Loucy (cell line): ENCODE results near the gene BIRC3.
A peak's percentile ranks its signal among the peaks of the same experiment; 100 is the strongest.

Source experiments
- H2AFZ ChIP-seq: fragments of 200-600 bp; sonication (generic); 2 replicates; pipeline ENCODE4 v1.6.0; 2016; ENCODE audit warnings: antibody characterized with exemption, mild to moderate bottlenecking, low read length, moderate library complexity
- H3F3A ChIP-seq: fragments of 200-600 bp; 2 replicates; pipeline ENCODE4 v1.6.0; 2016; ENCODE audit warnings: antibody characterized with exemption, low read depth, mild to moderate bottlenecking
- H3K27me3 ChIP-seq: fragments of 200-600 bp; sonication (generic); 2 replicates; pipeline ENCODE4 v1.6.1; 2014; ENCODE audit warnings: low read length, mild to moderate bottlenecking; ENCODE audit not compliant: insufficient read depth, poor library complexity, severe bottlenecking
- H3K36me3 ChIP-seq: fragments of 200-600 bp; sonication (generic); 2 replicates; pipeline ENCODE4 v1.6.1; 2016; ENCODE audit warnings: low read length; ENCODE audit not compliant: insufficient read depth
- H3K4me1 ChIP-seq: fragments of 200-600 bp; sonication (generic); 2 replicates; pipeline ENCODE4 v1.5.1; 2014; ENCODE audit warnings: low read length, mild to moderate bottlenecking; ENCODE audit not compliant: insufficient read depth, poor library complexity, severe bottlenecking
- H3K4me2 ChIP-seq: fragments of 200-600 bp; sonication (generic); 2 replicates; pipeline ENCODE4 v1.6.0; 2014; ENCODE audit warnings: antibody characterized with exemption, low read length, low read depth, mild to moderate bottlenecking; ENCODE audit not compliant: poor library complexity, severe bottlenecking
- H3K4me3 ChIP-seq: fragments of 200-600 bp; sonication (generic); 2 replicates; pipeline ENCODE4 v1.5.1; 2014; ENCODE audit warnings: low read length, mild to moderate bottlenecking, mixed read lengths; ENCODE audit not compliant: poor library complexity, severe bottlenecking
- H3K79me2 ChIP-seq: fragments of 200-600 bp; sonication (generic); 2 replicates; pipeline ENCODE4 v1.6.1; 2014; ENCODE audit warnings: low read length; ENCODE audit not compliant: insufficient read depth
- H3K9ac ChIP-seq: fragments of 200-600 bp; sonication (generic); 2 replicates; pipeline ENCODE4 v1.6.0; 2014; ENCODE audit warnings: mild to moderate bottlenecking, low read depth, low read length, moderate library complexity; ENCODE audit not compliant: poor library complexity, severe bottlenecking
- H3K9me2 ChIP-seq: fragments of 200-600 bp; sonication (generic); replicated peaks from 2 replicates; pipeline ENCODE4 v1.6.1; 2016; ENCODE audit warnings: low read depth, low read length, mixed read lengths
- H3K9me3 ChIP-seq: fragments of 200-600 bp; sonication (generic); 2 replicates; pipeline ENCODE4 v1.6.1; 2014; ENCODE audit warnings: mild to moderate bottlenecking, antibody characterized with exemption, low read length, low read depth; ENCODE audit not compliant: insufficient read depth
- H4K20me1 ChIP-seq: fragments of 200-600 bp; sonication (generic); 2 replicates; pipeline ENCODE4 v1.6.0; 2014; ENCODE audit warnings: antibody characterized with exemption, low read length, mild to moderate bottlenecking; ENCODE audit not compliant: insufficient read depth, poor library complexity, severe bottlenecking
- CTCF ChIP-seq: fragments of 200-600 bp; sonication (generic); conservative IDR thresholded peaks from 2 replicates; pipeline ENCODE4 v1.5.1; 2014; ENCODE audit warnings: mild to moderate bottlenecking, antibody characterized with exemption, low read length
- EZH2phosphoT487 ChIP-seq: fragments of 200-600 bp; IDR thresholded peaks from 2 replicates; pipeline ENCODE4 v1.6.1; 2018; ENCODE audit warnings: antibody characterized with exemption, mild to moderate bottlenecking, moderate library complexity, borderline replicate concordance

BIRC3 gene

GRCh38 chr11:102306048-102306597, 11.2 kb upstream of the BIRC3 start:
- Histone ChIP-seq H3K4me1 (peaks cover 30% of the 10 kb centered on the region), H3K79me2 (no peaks in the 10 kb centered on the region), H2AFZ (no peak overlapping the region), H3K36me3 (no peaks in the 10 kb centered on the region), H3K4me2 (peak overlapping the region; percentile 54), H3K9me3 (no peaks in the 10 kb centered on the region; the same call in 1 of the 2 replicates), H3K9ac (no peak overlapping the region), H3F3A (no peaks in the 10 kb centered on the region), H3K27me3 (no peaks in the 10 kb centered on the region), H3K4me3 (no peak overlapping the region), H4K20me1 (no peaks in the 10 kb centered on the region), H3K9me2 (no peaks in the 10 kb centered on the region)
- no peak for TF ChIP-seq EZH2phosphoT487
- TF ChIP-seq CTCF: peak; percentile 41

GRCh38 chr11:102306817-102307726, 10.2 kb upstream of the BIRC3 start:
- Histone ChIP-seq H3K9me3 (no peaks in the 10 kb centered on the region; the same call in 1 of the 2 replicates), H3F3A (no peaks in the 10 kb centered on the region), H3K4me3 (no peak overlapping the region), H3K36me3 (no peaks in the 10 kb centered on the region), H2AFZ (no peak overlapping the region), H3K4me2 (peak overlapping the region; percentile 54), H3K79me2 (no peaks in the 10 kb centered on the region), H4K20me1 (no peaks in the 10 kb centered on the region), H3K9ac (no peak overlapping the region), H3K27me3 (no peaks in the 10 kb centered on the region), H3K9me2 (no peaks in the 10 kb centered on the region), H3K4me1 (peaks cover 30% of the 10 kb centered on the region)
- TF ChIP-seq EZH2phosphoT487: no peak
- TF ChIP-seq CTCF: no peak

GRCh38 chr11:102307727-102308038, 9.6 kb upstream of the BIRC3 start:
- H3F3A ChIP-seq: no peaks in the 10 kb centered on the region
- H2AFZ ChIP-seq: no peak overlapping the region
- H3K9me2 ChIP-seq: no peaks in the 10 kb centered on the region
- no peak overlapping the region for H3K9ac ChIP-seq
- H3K36me3 ChIP-seq: no peaks in the 10 kb centered on the region
- no peak overlapping the region for H3K4me2 ChIP-seq
- H3K27me3 ChIP-seq: no peaks in the 10 kb centered on the region
- H3K4me3 ChIP-seq: no peak overlapping the region
- TF ChIP-seq EZH2phosphoT487: no peak
- TF ChIP-seq CTCF: no peak
- peaks cover 30% of the 10 kb centered on the region for H3K4me1 ChIP-seq
- no peaks in the 10 kb centered on the region for H4K20me1 ChIP-seq
- H3K9me3 ChIP-seq: no peaks in the 10 kb centered on the region; the same call in 1 of the 2 replicates
- no peaks in the 10 kb centered on the region for H3K79me2 ChIP-seq
